Endodermal cell (in vitro differentiated cells): ENCODE data around the gene ATG101. TPM values are rescaled to one million over a fixed set of nuclear protein-coding genes. Genes with fewer than 3 reads are reported as not detected.

ENCODE experiments used
- DNase-seq: peaks from one replicate; pipeline ENCODE4 v3.0.0-alpha.2; 2017
- H3K27ac ChIP-seq: 2 replicates; pipeline ENCODE4 v1.5.1; 2013; ENCODE audit warnings: mild to moderate bottlenecking, low read depth, low read length, moderate library complexity
- H3K27me3 ChIP-seq: 2 replicates; pipeline ENCODE4 v1.6.1; 2013; ENCODE audit warnings: mild to moderate bottlenecking, low read length, moderate library complexity; ENCODE audit not compliant: insufficient read depth, control insufficient read depth, poor library complexity, severe bottlenecking
- H3K36me3 ChIP-seq: 2 replicates; pipeline ENCODE4 v1.7.0; 2013; ENCODE audit warnings: mild to moderate bottlenecking, low read length, moderate library complexity; ENCODE audit not compliant: control insufficient read depth, insufficient read depth
- H3K4me1 ChIP-seq: one replicate; pipeline ENCODE4 v1.7.0; 2013; ENCODE audit warnings: low read length; ENCODE audit not compliant: control insufficient read depth, insufficient read depth
- H3K4me3 ChIP-seq: 2 replicates; pipeline ENCODE4 v1.5.1; 2013; ENCODE audit warnings: mild to moderate bottlenecking, low read length, moderate library complexity
- H3K9ac ChIP-seq: 2 replicates; pipeline ENCODE4 v1.6.1; 2013; ENCODE audit warnings: mild to moderate bottlenecking, low read length, moderate library complexity; ENCODE audit not compliant: poor library complexity, severe bottlenecking; ENCODE audit errors: extremely low read depth
- H3K9me3 ChIP-seq: 2 replicates; pipeline ENCODE4 v1.6.1; 2013; ENCODE audit warnings: mild to moderate bottlenecking, low read length, moderate library complexity; ENCODE audit not compliant: control insufficient read depth
- H3K27ac Mint-ChIP-seq: 2 replicates; pipeline ENCODE4 v1.8.0; 2020; ENCODE audit warnings: mixed read lengths
- H3K27me3 Mint-ChIP-seq: 2 replicates; pipeline ENCODE4 v1.8.0; 2021; ENCODE audit warnings: mild to moderate bottlenecking, mixed read lengths; ENCODE audit not compliant: insufficient read depth
- H3K36me3 Mint-ChIP-seq: 2 replicates; pipeline ENCODE4 v1.8.0; 2020; ENCODE audit warnings: low read depth, mixed read lengths
- H3K4me1 Mint-ChIP-seq: 2 replicates; pipeline ENCODE4 v1.8.0; 2020; ENCODE audit warnings: mixed read lengths
- H3K4me3 Mint-ChIP-seq: 2 replicates; pipeline ENCODE4 v1.8.0; 2020; ENCODE audit warnings: mild to moderate bottlenecking, moderate library complexity, mixed read lengths
- H3K9me3 Mint-ChIP-seq: 2 replicates; pipeline ENCODE4 v1.8.0; 2020; ENCODE audit warnings: mild to moderate bottlenecking, mixed read lengths
- CTCF ChIP-seq: fragments of 200-600 bp; sonication (generic); conservative IDR thresholded peaks from 2 replicates; pipeline ENCODE4 v1.5.0; 2021; ENCODE audit warnings: antibody characterized with exemption, mild to moderate bottlenecking
- WGBS, 2 experiments: methylation state at CpG; one replicate each; pipeline versions ENCODE4 v1.1.5 to v1.1.7; 2013; ENCODE audit warnings: missing lambda C conversion rate in 2 of 2, mixed read lengths in 1 of 2; ENCODE audit not compliant: insufficient coverage in 1 of 2, insufficient read length in 1 of 2; 5-methylcytosine and 5-hydroxymethylcytosine counted together
- total RNA-seq, 2 donors: library from RNA; stranded (reverse); fragmentation: NEBNext Ultra II Directional in 1 of 2; extraction: Animal tissue kit (Norgen Biotek cat#: 25700) in 1 of 2; gene quantifications; 2 replicates in 1 of 2; 3 replicates in 1 of 2; pipeline ENCODE4 v1.2.1, GENCODE V29; 2021

Gene ATG101
- total RNA-seq, 2 donors from 2014 or later = 32.1 TPM

DNA sequence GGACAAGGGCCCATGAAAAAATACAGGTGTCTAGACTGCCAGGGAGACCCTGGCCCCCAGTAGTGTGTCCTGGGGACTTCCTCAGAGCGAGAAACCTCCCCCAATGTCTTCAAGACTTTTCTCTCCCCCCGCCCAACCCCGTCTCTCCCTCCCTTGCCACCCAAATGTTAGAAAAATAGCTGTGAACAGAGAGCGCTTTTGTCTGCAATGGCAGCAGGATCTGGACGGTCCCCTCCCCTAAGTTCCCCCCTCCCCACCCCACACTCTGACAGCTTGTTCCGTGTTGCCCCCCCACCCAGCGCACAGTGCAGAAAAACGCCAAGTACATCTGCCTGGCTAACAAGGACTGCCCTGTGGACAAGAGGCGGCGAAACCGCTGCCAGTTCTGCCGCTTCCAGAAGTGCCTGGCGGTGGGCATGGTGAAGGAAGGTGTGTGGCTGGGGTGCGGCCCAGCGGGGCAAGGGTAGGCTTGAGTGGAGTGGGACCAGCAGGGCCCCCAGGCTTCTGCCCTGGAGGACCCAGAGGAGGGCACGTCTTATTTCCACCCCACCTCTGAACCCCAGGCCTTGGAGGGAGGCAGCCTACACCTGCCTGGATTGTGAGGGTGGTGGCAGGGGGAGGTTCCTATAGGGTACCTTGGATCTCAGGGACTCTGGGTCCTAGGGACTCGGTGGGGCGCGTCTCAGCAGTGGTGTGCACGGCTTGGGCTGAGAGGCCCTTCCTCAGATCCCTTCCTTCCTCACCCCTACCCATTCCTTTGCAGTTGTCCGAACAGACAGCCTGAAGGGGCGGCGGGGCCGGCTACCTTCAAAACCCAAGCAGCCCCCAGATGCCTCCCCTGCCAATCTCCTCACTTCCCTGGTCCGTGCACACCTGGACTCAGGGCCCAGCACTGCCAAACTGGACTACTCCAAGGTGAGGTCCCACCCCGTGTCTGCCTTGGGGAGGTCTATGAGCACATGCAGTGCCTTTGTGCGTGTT, 13.8 kb upstream of the ATG101 start:
- no peak overlapping the region for H3K27ac ChIP-seq
- H3K27me3 ChIP-seq = no peaks in the 10 kb centered on the region
- 91 to 94% methylated on average over 7 to 26 of the region's 27 CpGs for WGBS, 2 experiments
- Mint-ChIP-seq H3K4me1 (peaks cover 11% of the 10 kb centered on the region), H3K27ac (no peak overlapping the region), H3K4me3 (no peak overlapping the region), H3K36me3 (peaks cover 18% of the 10 kb centered on the region), H3K27me3 (peaks cover 1% of the 10 kb centered on the region), H3K9me3 (no peaks in the 10 kb centered on the region)
- no peaks in the 10 kb centered on the region for H3K9me3 ChIP-seq
- no peak overlapping the region for H3K9ac ChIP-seq
- H3K4me1 ChIP-seq = no peaks in the 10 kb centered on the region
- H3K36me3 ChIP-seq = peaks cover 21% of the 10 kb centered on the region
- no peak overlapping the region for H3K4me3 ChIP-seq
- DNase-seq = no peak
- no peak for TF ChIP-seq CTCF

- no peak overlapping the region for H3K27ac Mint-ChIP-seq
- peaks cover 7% of the 10 kb centered on the region for H3K4me1 Mint-ChIP-seq
Measured at GRCh38 chr12:52056801-52057637, 12.8 kb upstream of the ATG101 start.

More at GRCh38 chr12:52056801-52057637, 12.8 kb upstream of the ATG101 start:
- H3K27me3 Mint-ChIP-seq = peaks cover 1% of the 10 kb centered on the region
- H3K36me3 ChIP-seq = peaks cover 21% of the 10 kb centered on the region
- H3K9ac ChIP-seq = no peak overlapping the region
- H3K4me1 ChIP-seq = no peaks in the 10 kb centered on the region
- no peak overlapping the region for H3K4me3 ChIP-seq
- peaks cover 18% of the 10 kb centered on the region for H3K36me3 Mint-ChIP-seq
- no peak overlapping the region for H3K27ac ChIP-seq
- no peak for DNase-seq
- no peak overlapping the region for H3K4me3 Mint-ChIP-seq
- TF ChIP-seq CTCF = no peak
- H3K27me3 ChIP-seq = no peaks in the 10 kb centered on the region
- 90 to 93% methylated on average over 20 to 23 of the region's 23 CpGs for WGBS, 2 experiments
- no peaks in the 10 kb centered on the region for H3K9me3 Mint-ChIP-seq
- no peaks in the 10 kb centered on the region for H3K9me3 ChIP-seq
